Osteocyte (in vitro differentiated cells): ENCODE data around the gene STYK1. TPM values are rescaled to one million over a fixed set of nuclear protein-coding genes. Genes with fewer than 3 reads are reported as not detected.

Source experiments
- DNase-seq: peaks from one replicate; pipeline ENCODE4 v3.0.0; 2021; ENCODE audit warnings: mixed read lengths; ENCODE audit not compliant: unreplicated experiment; ENCODE audit errors: extremely low spot score
- H3K27ac Mint-ChIP-seq: one replicate; pipeline ENCODE4 v1.8.0; 2021; ENCODE audit warnings: mild to moderate bottlenecking, mixed read lengths; ENCODE audit not compliant: unreplicated experiment
- H3K27me3 Mint-ChIP-seq: one replicate; pipeline ENCODE4 v1.8.0; 2021; ENCODE audit warnings: mixed read lengths; ENCODE audit not compliant: unreplicated experiment
- H3K36me3 Mint-ChIP-seq: one replicate; pipeline ENCODE4 v1.8.0; 2021; ENCODE audit warnings: mixed read lengths; ENCODE audit not compliant: unreplicated experiment
- H3K4me1 Mint-ChIP-seq: one replicate; pipeline ENCODE4 v1.8.0; 2021; ENCODE audit warnings: mixed read lengths; ENCODE audit not compliant: unreplicated experiment
- H3K4me3 Mint-ChIP-seq: one replicate; pipeline ENCODE4 v1.8.0; 2021; ENCODE audit warnings: mild to moderate bottlenecking, moderate library complexity, mixed read lengths; ENCODE audit not compliant: unreplicated experiment
- H3K9me3 Mint-ChIP-seq: one replicate; pipeline ENCODE4 v1.8.0; 2021; ENCODE audit warnings: mixed read lengths; ENCODE audit not compliant: unreplicated experiment
- CTCF ChIP-seq: fragments of 200-600 bp; sonication (generic); IDR thresholded peaks from 2 replicates; pipeline ENCODE4 v1.5.0; 2021; ENCODE audit warnings: antibody characterized with exemption, mild to moderate bottlenecking, moderate library complexity
- total RNA-seq: library from RNA; stranded (reverse); gene quantifications from 2 replicates; pipeline ENCODE4 v1.2.1, GENCODE V29; 2021

The STYK1 gene
- total RNA-seq, 1 donor from 2014 or later = 0.48 TPM

- no peak overlapping the region for H3K27ac Mint-ChIP-seq
- H3K4me1 Mint-ChIP-seq = peaks cover 20% of the 10 kb centered on the region
- no peaks in the 10 kb centered on the region for H3K36me3 Mint-ChIP-seq
- no peak overlapping the region for H3K4me3 Mint-ChIP-seq
- DNase-seq = no peak
- H3K9me3 Mint-ChIP-seq = no peaks in the 10 kb centered on the region
- H3K27me3 Mint-ChIP-seq = no peaks in the 10 kb centered on the region
- no peak for TF ChIP-seq CTCF
Measured at GRCh38 chr12:10633541-10633940, 40.3 kb downstream of the STYK1 start.

- Mint-ChIP-seq H3K27me3 (no peaks in the 10 kb centered on the region), H3K4me3 (no peak overlapping the region), H3K9me3 (no peaks in the 10 kb centered on the region), H3K4me1 (peaks cover 20% of the 10 kb centered on the region), H3K36me3 (no peaks in the 10 kb centered on the region), H3K27ac (no peak overlapping the region)
- TF ChIP-seq CTCF = no peak
- DNase-seq = no peak
Measured at GRCh38 chr12:10632226-10632625, 41.6 kb downstream of the STYK1 start.

GRCh38 chr12:10624605-10625004, 49.2 kb downstream of the STYK1 start:
- H3K4me1 Mint-ChIP-seq = no peaks in the 10 kb centered on the region
- no peak overlapping the region for H3K27ac Mint-ChIP-seq
- H3K4me3 Mint-ChIP-seq = no peak overlapping the region
- no peaks in the 10 kb centered on the region for H3K36me3 Mint-ChIP-seq
- no peaks in the 10 kb centered on the region for H3K27me3 Mint-ChIP-seq
- DNase-seq = no peak
- TF ChIP-seq CTCF = no peak
- H3K9me3 Mint-ChIP-seq = no peaks in the 10 kb centered on the region

- no peak for TF ChIP-seq CTCF
- DNase-seq = no peak
- Mint-ChIP-seq H3K4me1 (peaks cover 6% of the 10 kb centered on the region), H3K9me3 (no peaks in the 10 kb centered on the region), H3K27me3 (no peaks in the 10 kb centered on the region), H3K27ac (no peak overlapping the region), H3K36me3 (no peaks in the 10 kb centered on the region), H3K4me3 (no peak overlapping the region)
Measured at GRCh38 chr12:10623131-10623530, 50.7 kb downstream of the STYK1 start.

GRCh38 chr12:10621278-10621677, 52.6 kb downstream of the STYK1 start:
- Mint-ChIP-seq H3K4me1 (peaks cover 9% of the 10 kb centered on the region), H3K9me3 (no peaks in the 10 kb centered on the region), H3K4me3 (no peak overlapping the region), H3K27ac (no peak overlapping the region), H3K27me3 (no peaks in the 10 kb centered on the region), H3K36me3 (no peaks in the 10 kb centered on the region)
- no peak for TF ChIP-seq CTCF
- no peak for DNase-seq
